H9 (cell line): Measurements from ENCODE around the gene ASB5. TPM values are rescaled to one million over a fixed set of nuclear protein-coding genes. Genes with fewer than 3 reads are reported as not detected.

Source experiments
- DNase-seq: peaks from one replicate; pipeline ENCODE4 v3.0.0-alpha.2; 2017
- H2AFZ ChIP-seq: one replicate; pipeline ENCODE4 v1.6.1; 2013; ENCODE audit warnings: mild to moderate bottlenecking, low read length, control low read depth, moderate library complexity
- H2AK5ac ChIP-seq: 2 replicates; pipeline ENCODE4 v1.6.1; 2013; ENCODE audit warnings: low read length, control low read depth, mixed read lengths; ENCODE audit not compliant: insufficient read length
- H2BK120ac ChIP-seq: one replicate; pipeline ENCODE4 v1.6.1; 2013; ENCODE audit warnings: low read depth, mild to moderate bottlenecking, low read length, control low read depth, inconsistent platforms; ENCODE audit not compliant: poor library complexity, severe bottlenecking
- H2BK12ac ChIP-seq: 2 replicates; pipeline ENCODE4 v1.6.1; 2013; ENCODE audit warnings: low read length, control low read depth, mixed read lengths, low read depth; ENCODE audit not compliant: insufficient read length
- H2BK15ac ChIP-seq: 2 replicates; pipeline ENCODE4 v1.6.1; 2013; ENCODE audit warnings: low read depth, low read length, control low read depth
- H2BK20ac ChIP-seq: one replicate; pipeline ENCODE4 v1.6.1; 2013; ENCODE audit warnings: low read depth, mild to moderate bottlenecking, low read length, control low read depth, inconsistent platforms; ENCODE audit not compliant: poor library complexity, severe bottlenecking
- H2BK5ac ChIP-seq: 2 replicates; pipeline ENCODE4 v1.6.1; 2013; ENCODE audit warnings: low read length, control low read depth, mixed read lengths; ENCODE audit not compliant: insufficient read length
- H3K14ac ChIP-seq: 2 replicates; pipeline ENCODE4 v1.6.1; 2013; ENCODE audit warnings: low read length, control low read depth; ENCODE audit not compliant: insufficient read depth
- H3K18ac ChIP-seq: 2 replicates; pipeline ENCODE4 v1.6.1; 2013; ENCODE audit warnings: low read depth, mild to moderate bottlenecking, mixed read lengths, low read length, control low read depth; ENCODE audit not compliant: insufficient read length
- H3K23ac ChIP-seq: 2 replicates; pipeline ENCODE4 v1.6.1; 2013; ENCODE audit warnings: low read length, control low read depth, mixed read lengths, low read depth; ENCODE audit not compliant: insufficient read length
- H3K23me2 ChIP-seq: 2 replicates; pipeline ENCODE4 v1.6.1; 2013; ENCODE audit warnings: low read depth, mild to moderate bottlenecking, mixed read lengths, low read length, control low read depth; ENCODE audit not compliant: insufficient read length, poor library complexity, severe bottlenecking
- H3K27ac ChIP-seq: 2 replicates; pipeline ENCODE4 v1.5.1; 2013; ENCODE audit warnings: low read length, control low read depth, mixed read lengths, low read depth; ENCODE audit not compliant: insufficient read length
- H3K27me3 ChIP-seq: 2 replicates; pipeline ENCODE4 v1.6.1; 2013; ENCODE audit warnings: low read length, control low read depth, inconsistent platforms; ENCODE audit not compliant: insufficient read depth
- H3K4ac ChIP-seq: 2 replicates; pipeline ENCODE4 v1.6.1; 2013; ENCODE audit warnings: low read depth, mild to moderate bottlenecking, control low read depth, inconsistent platforms, low read length, moderate library complexity
- H3K4me1 ChIP-seq: 2 replicates; pipeline ENCODE4 v1.6.1; 2013; ENCODE audit warnings: low read length, control low read depth, inconsistent platforms; ENCODE audit not compliant: insufficient read depth
- H3K4me2 ChIP-seq: 2 replicates; pipeline ENCODE4 v1.6.1; 2013; ENCODE audit warnings: low read length, control low read depth, mixed read lengths; ENCODE audit not compliant: insufficient read length, insufficient read depth
- H3K56ac ChIP-seq: 2 replicates; pipeline ENCODE4 v1.6.1; 2013; ENCODE audit warnings: low read depth, mild to moderate bottlenecking, mixed read lengths, low read length, control low read depth; ENCODE audit not compliant: insufficient read length
- H3K79me1 ChIP-seq: 2 replicates; pipeline ENCODE4 v1.6.1; 2013; ENCODE audit warnings: low read depth, mild to moderate bottlenecking, moderate library complexity, low read length, control low read depth, inconsistent platforms; ENCODE audit not compliant: insufficient read depth, poor library complexity, severe bottlenecking
- H3K79me2 ChIP-seq: 2 replicates; pipeline ENCODE4 v1.6.1; 2013; ENCODE audit warnings: low read length, control low read depth, inconsistent platforms; ENCODE audit not compliant: insufficient read depth
- H3K9ac ChIP-seq: 2 replicates; pipeline ENCODE4 v1.6.1; 2013; ENCODE audit warnings: low read length, control low read depth, mixed read lengths; ENCODE audit not compliant: insufficient read length; ENCODE audit errors: extremely low read depth
- H3K9me3 ChIP-seq: one replicate; pipeline ENCODE4 v1.6.1; 2013; ENCODE audit warnings: low read depth, low read length, inconsistent platforms; ENCODE audit not compliant: control insufficient read depth
- H3T11ph ChIP-seq: one replicate; pipeline ENCODE4 v1.6.1; 2013; ENCODE audit warnings: mild to moderate bottlenecking, low read length, control low read depth, inconsistent platforms
- H4K20me1 ChIP-seq: one replicate; pipeline ENCODE4 v1.6.1; 2013; ENCODE audit not compliant: control insufficient read depth, insufficient read length, insufficient read depth
- H4K5ac ChIP-seq: 2 replicates; pipeline ENCODE4 v1.6.1; 2013; ENCODE audit warnings: low read depth, mild to moderate bottlenecking, mixed read lengths, low read length, control low read depth; ENCODE audit not compliant: insufficient read length
- H4K8ac ChIP-seq: replicated peaks from 2 replicates; pipeline ENCODE4 v1.6.1; 2013; ENCODE audit warnings: low read length, control low read depth, mixed read lengths, low read depth; ENCODE audit not compliant: insufficient read length
- H4K91ac ChIP-seq: 2 replicates; pipeline ENCODE4 v1.6.1; 2013; ENCODE audit warnings: low read depth, mild to moderate bottlenecking, moderate library complexity, mixed read lengths, low read length, control low read depth; ENCODE audit not compliant: insufficient read length
- H3K27ac Mint-ChIP-seq, 3 experiments: 2 replicates in 2 of 3; 3 replicates in 1 of 3; pipeline ENCODE4 v1.8.0; 2020 to 2021; ENCODE audit warnings: mixed read lengths in 3 of 3, mild to moderate bottlenecking in 1 of 3, moderate library complexity in 1 of 3
- H3K27me3 Mint-ChIP-seq: 2 replicates; pipeline ENCODE4 v1.8.0; 2021; ENCODE audit warnings: low read depth, mild to moderate bottlenecking, moderate library complexity, mixed read lengths
- H3K36me3 Mint-ChIP-seq, 3 experiments: 2 replicates in 2 of 3; 3 replicates in 1 of 3; pipeline ENCODE4 v1.8.0; 2020 to 2021; ENCODE audit warnings: low read depth in 3 of 3, mixed read lengths in 3 of 3; ENCODE audit not compliant: insufficient read depth in 1 of 3
- H3K4me1 Mint-ChIP-seq, 2 experiments: 2 replicates each; pipeline ENCODE4 v1.8.0; 2020; ENCODE audit warnings: mixed read lengths in 2 of 2
- H3K4me3 Mint-ChIP-seq, 2 experiments: 2 replicates in 1 of 2; 3 replicates in 1 of 2; pipeline ENCODE4 v1.8.0; 2020 to 2021; ENCODE audit warnings: mild to moderate bottlenecking in 2 of 2, mixed read lengths in 2 of 2, moderate library complexity in 1 of 2
- H3K9me3 Mint-ChIP-seq, 2 experiments: 2 replicates in 1 of 2; 3 replicates in 1 of 2; pipeline ENCODE4 v1.8.0; 2020; ENCODE audit warnings: mild to moderate bottlenecking in 2 of 2, mixed read lengths in 2 of 2, moderate library complexity in 1 of 2
- CTCF ChIP-seq: fragments of 200-600 bp; sonication (generic); conservative IDR thresholded peaks from 3 replicates; pipeline ENCODE4 v1.8.0; 2021; ENCODE audit warnings: antibody characterized with exemption, mild to moderate bottlenecking
- total RNA-seq: library from RNA; stranded (reverse); gene quantifications from 2 replicates; pipeline ENCODE4 v1.2.1, GENCODE V29; 2021

Gene ASB5
- total RNA-seq, 1 experiment from 2014 or later: not detected

GRCh38 chr4:176262243-176262642, 6.8 kb downstream of the ASB5 start:
- H3T11ph ChIP-seq: no peak overlapping the region
- H3K18ac ChIP-seq: no peak overlapping the region
- H3K14ac ChIP-seq: no peak overlapping the region
- no peak overlapping the region for H4K5ac ChIP-seq
- no peak for DNase-seq
- no peaks in the 10 kb centered on the region for H3K23me2 ChIP-seq
- H4K91ac ChIP-seq: no peak overlapping the region
- H3K4me1 Mint-ChIP-seq: no peaks in the 10 kb centered on the region
- H3K27ac ChIP-seq: no peak overlapping the region
- no peak overlapping the region for H3K4ac ChIP-seq
- no peak overlapping the region for H2AFZ ChIP-seq
- no peak for TF ChIP-seq CTCF
- no peak overlapping the region for H2BK12ac ChIP-seq
- H3K27me3 Mint-ChIP-seq: no peaks in the 10 kb centered on the region; the same call in 1 of the 2 replicates
- H2BK120ac ChIP-seq: no peak overlapping the region
- H3K27me3 ChIP-seq: no peaks in the 10 kb centered on the region
- no peak overlapping the region for H4K8ac ChIP-seq
- H4K20me1 ChIP-seq: no peaks in the 10 kb centered on the region
- H3K27ac Mint-ChIP-seq: no peak overlapping the region
- no peak overlapping the region for H3K4me3 Mint-ChIP-seq
- H3K23ac ChIP-seq: no peak overlapping the region
- H3K9me3 ChIP-seq: no peaks in the 10 kb centered on the region
- H2BK5ac ChIP-seq: no peak overlapping the region
- H2BK15ac ChIP-seq: no peak overlapping the region
- H3K9me3 Mint-ChIP-seq: no peaks in the 10 kb centered on the region
- no peaks in the 10 kb centered on the region for H3K4me1 ChIP-seq
- H3K4me2 ChIP-seq: no peak overlapping the region
- no peak overlapping the region for H3K56ac ChIP-seq
- no peaks in the 10 kb centered on the region for H3K79me2 ChIP-seq
- no peak overlapping the region for H3K9ac ChIP-seq
- H2BK20ac ChIP-seq: no peak overlapping the region
- H3K79me1 ChIP-seq: no peaks in the 10 kb centered on the region
- H2AK5ac ChIP-seq: no peak overlapping the region
- H3K36me3 Mint-ChIP-seq: no peaks in the 10 kb centered on the region
